ENCODE measurements around the gene PDLIM3. TPM values are rescaled to one million over a fixed set of nuclear protein-coding genes. Genes with fewer than 3 reads are reported as not detected.

The PDLIM3 gene
- total and polyA plus RNA-seq, 2 of the 13 experiments (the other 11 are each of a cell fraction or from before 2014, with no cell fraction given), result 5.9 to 14.0 TPM

GRCh38 chr4:185471235-185472102, 63.8 kb downstream of the PDLIM3 start, which contains the start of gene CCDC110 (continued):
- TF ChIP-seq SAP130 (CRISPR knock-in tag; IDR thresholded peaks at IDR 0.05; ENCODE audit: low read depth), result peak; percentile 52
- TF ChIP-seq HNF4G (IDR thresholded peaks at IDR 0.05; ENCODE audit: borderline replicate concordance, low read depth, low read length), result no peak
- no peak for TF ChIP-seq HNF4G (CRISPR knock-in tag; IDR thresholded peaks at IDR 0.05; ENCODE audit: borderline replicate concordance, low read depth)
- TF ChIP-seq ADNP (CRISPR knock-in tag; IDR thresholded peaks at IDR 0.05), result no peak
- TF ChIP-seq EED (CRISPR knock-in tag; IDR thresholded peaks at IDR 0.05), result no peak

- peaks cover 0 to 60% of the 10 kb centered on the region in 2 experiments; a peak in 3 of 5 replicates for H3K27me3 ChIP-seq (ENCODE audit: control insufficient read depth in 1 of 2, insufficient read depth in 2 of 2, low read length in 2 of 2)
- ChIA-PET POLR2A (no interaction called here), CTCF (ENCODE audit: low intra/inter-chr PET ratio, low total read pairs) (interaction anchor here (3.2 kb wide), 1 partner anchor 127 kb away, joined by 31 read pairs; no protein-coding TSS in a partner anchor)
- peak overlapping the region; percentile 98 for H3K4me2 ChIP-seq (ENCODE audit: low read depth, low read length)
- H3K4me1 ChIP-seq (ENCODE audit: insufficient read depth, low read length), result peaks cover 12% of the 10 kb centered on the region
- H4K20me1 ChIP-seq (ENCODE audit: insufficient read depth, low read length), result no peaks in the 10 kb centered on the region
- peak overlapping the region; percentile 72 for H2AFZ ChIP-seq (ENCODE audit: low read length)
- FAIRE-seq (no peak), DNase-seq (ENCODE audit: low spot score) (peak; percentile 4), ATAC-seq (peak; percentile 19)
- H3K36me3 ChIP-seq (replicated peaks in 1 of 2; ENCODE audit: control insufficient read depth in 1 of 2, insufficient read depth in 2 of 2, low read length in 2 of 2), result no peaks in the 10 kb centered on the region
- intact Hi-C loops (cut with micrococcal nuclease; ENCODE audit: unreplicated experiment) (loop anchor here (1.0 to 5.0 kb wide), 3 partner anchors 42 to 568 kb away; no protein-coding TSS in a partner anchor), in situ Hi-C loops (cut with HindIII; ENCODE audit: extremely low pct_ligation_motif_present, low pct_unique_long_range_greater_than_20kb) (loop anchor here (25.0 kb wide), 1 partner anchor 567 kb away; no protein-coding TSS in a partner anchor)
- no peak overlapping the region for H3K27ac ChIP-seq (ENCODE audit: extremely low read length, insufficient read depth, low read length)
- no TSS peak for BruUV-seq (replicated peaks)
- no peaks in the 10 kb centered on the region for H3K79me2 ChIP-seq (ENCODE audit: insufficient read depth, low read length)
- no peaks in the 10 kb centered on the region for H3K9me3 ChIP-seq (ENCODE audit: low read length)
- H3K9ac ChIP-seq (ENCODE audit: insufficient read depth, low read depth, low read length), result no peak overlapping the region
- WGBS (ENCODE audit: low lambda C conversion rate), result 5% methylated on average over 28 of the region's 41 CpGs
- H3K4me3 ChIP-seq (replicated peaks in 1 of 3; ENCODE audit: insufficient read depth in 1 of 3, low read depth in 2 of 3, low read length in 3 of 3), result peak overlapping the region; percentile 47 to 72 (median 52); a peak in 5 of 6 replicates
- TF ChIP-seq ZNF280D (CRISPR knock-in tag; IDR thresholded peaks at IDR 0.05), result no peak
- no peak for TF ChIP-seq IRF2 (CRISPR knock-in tag; IDR thresholded peaks at IDR 0.05)
- 0 out of 2 replicates have a peak, but pooled peaks have one; percentile 19 for TF ChIP-seq ZNF629 (CRISPR knock-in tag; conservative IDR thresholded peaks at IDR 0.05)
- peak; percentile 59; the same call in 1 of the 2 replicates for TF ChIP-seq ZNF572 (CRISPR knock-in tag; IDR thresholded peaks at IDR 0.05)
- TF ChIP-seq ZNF652 (CRISPR knock-in tag; IDR thresholded peaks at IDR 0.05; ENCODE audit: borderline replicate concordance, low read depth), result peak; percentile 63; the same call in 1 of the 2 replicates
- TF ChIP-seq NFE2L2 (IDR thresholded peaks at IDR 0.05; ENCODE audit: low read length), result no peak
- TF ChIP-seq ZNF768 (CRISPR knock-in tag; IDR thresholded peaks at IDR 0.05), result peak; percentile 96
- TF ChIP-seq CHD4 (IDR thresholded peaks at IDR 0.05; ENCODE audit: borderline replicate concordance, low read length), result no peak
- TF ChIP-seq ZNF501 (CRISPR knock-in tag; IDR thresholded peaks at IDR 0.05), result 0 out of 2 replicates have a peak, but pooled peaks have one; percentile 21
- no peak for TF ChIP-seq NCOA5 (CRISPR knock-in tag; IDR thresholded peaks at IDR 0.05)
- 0 out of 2 replicates have a peak, but pooled peaks have one; percentile 57 for TF ChIP-seq FOXO4 (CRISPR knock-in tag; conservative IDR thresholded peaks at IDR 0.05)
- 0 out of 2 replicates have a peak, but pooled peaks have one; percentile 5 for TF ChIP-seq SPEN (CRISPR knock-in tag; IDR thresholded peaks at IDR 0.05; ENCODE audit: low read depth)
- no peak for TF ChIP-seq MED13 (CRISPR knock-in tag; IDR thresholded peaks at IDR 0.05)
Measured at GRCh38 chr4:185470501-185471195, 64.7 kb downstream of the PDLIM3 start.
